Activated T-cell treated with anti-CD3 and anti-CD28 coated beads for 48 hours (primary cell): Measurements from ENCODE around the gene DCUN1D2.
"Not testable (repeated sequence)": the region's sequence is repeated elsewhere in the genome, so short reads cannot be mapped to it uniquely, and the experiment has no call there.

Source experiments
- DNase-seq: peaks from one replicate; pipeline ENCODE4 v3.0.0-alpha.2; 2020; ENCODE audit warnings: low read depth

DCUN1D2 gene

GRCh38 chr13:113490496-113491417, at the start of gene DCUN1D2:
TSS of gene DCUN1D2 (minus strand) at chr13:113490711. CDS start at chr13:113490669, 42 bp downstream.
- peak; percentile 76 for DNase-seq

- DNase-seq = no peak
Measured at GRCh38 chr13:113539822-113540221, 49.3 kb upstream of the DCUN1D2 start.

GRCh38 chr13:113539176-113539575, 48.7 kb upstream of the DCUN1D2 start:
- DNase-seq = no peak

GRCh38 chr13:113538689-113539058, 48.2 kb upstream of the DCUN1D2 start:
- DNase-seq = no peak

GRCh38 chr13:113537909-113538688, 47.6 kb upstream of the DCUN1D2 start:
- no peak for DNase-seq

GRCh38 chr13:113537205-113537604, 46.7 kb upstream of the DCUN1D2 start:
- DNase-seq = no peak

GRCh38 chr13:113536461-113537110, 46.1 kb upstream of the DCUN1D2 start:
- DNase-seq = no peak

- DNase-seq = no peak
Measured at GRCh38 chr13:113535381-113535781, 44.9 kb upstream of the DCUN1D2 start.

- no peak for DNase-seq
Measured at GRCh38 chr13:113534236-113534860, 43.8 kb upstream of the DCUN1D2 start.

GRCh38 chr13:113533161-113533840, 42.8 kb upstream of the DCUN1D2 start:
- no peak for DNase-seq

GRCh38 chr13:113532156-113532806, 41.8 kb upstream of the DCUN1D2 start:
- no peak for DNase-seq

- DNase-seq = no peak
Measured at GRCh38 chr13:113531041-113531873, 40.7 kb upstream of the DCUN1D2 start.

GRCh38 chr13:113528813-113529180, 38.3 kb upstream of the DCUN1D2 start:
- no peak for DNase-seq

- DNase-seq = no peak
Measured at GRCh38 chr13:113528101-113528812, 37.7 kb upstream of the DCUN1D2 start.

GRCh38 chr13:113527272-113527958, 36.9 kb upstream of the DCUN1D2 start:
- DNase-seq = no peak

- no peak for DNase-seq
Measured at GRCh38 chr13:113526466-113527220, 36.1 kb upstream of the DCUN1D2 start.

GRCh38 chr13:113522438-113522837, 31.9 kb upstream of the DCUN1D2 start:
- DNase-seq = not testable (repeated sequence)

GRCh38 chr13:113520571-113520970, 30.1 kb upstream of the DCUN1D2 start:
- no peak for DNase-seq
